K562 (cell line): ENCODE measurements around the gene LTBP1. TPM values are rescaled to one million over a fixed set of nuclear protein-coding genes. Genes with fewer than 3 reads are reported as not detected.
A peak's percentile ranks its signal among the peaks of the same experiment; 100 is the strongest.

Experiments
- AFF4 ChIP-seq: sonication (generic); formaldehyde crosslinking; IDR thresholded peaks from 2 replicates; pipeline ENCODE4 v1.8.0; 2023; ENCODE audit warnings: mild to moderate bottlenecking, missing genetic modification reagents
- CBX2 ChIP-seq: fragments of 200-600 bp; sonication (generic); IDR thresholded peaks from one replicate; pipeline ENCODE4 v1.6.1; 2012; ENCODE audit warnings: mild to moderate bottlenecking, low read length, inconsistent platforms; ENCODE audit not compliant: insufficient read depth, poor library complexity, severe bottlenecking
- DNMT1 ChIP-seq: fragments of 450-650 bp; IDR thresholded peaks from 2 replicates; pipeline ENCODE4 v1.6.1; 2016; ENCODE audit warnings: antibody characterized with exemption, mild to moderate bottlenecking
- FOS ChIP-seq: IDR thresholded peaks from 3 replicates; pipeline ENCODE4 v1.6.1; 2011; ENCODE audit not compliant: insufficient read length; ENCODE audit errors: extremely low read depth
- KAT2B ChIP-seq: IDR thresholded peaks from one replicate; pipeline ENCODE4 v1.6.1; 2012; ENCODE audit warnings: low read depth, mild to moderate bottlenecking, control low read depth, inconsistent platforms, low read length, moderate library complexity
- KDM1A ChIP-seq, 2 experiments: fragments of 450-650 bp; IDR thresholded peaks; 2 replicates each; pipeline ENCODE4 v1.6.1; 2016; ENCODE audit warnings: mild to moderate bottlenecking in 2 of 2
- MAX ChIP-seq: sonication (generic); formaldehyde crosslinking; IDR thresholded peaks from 2 replicates; pipeline ENCODE4 v1.9.0; 2022; ENCODE audit warnings: mild to moderate bottlenecking, missing genetic modification reagents
- MECOM ChIP-seq: fragments of 250-450 bp; sonication (Bioruptor Pico); IDR thresholded peaks from 2 replicates; pipeline ENCODE4 v1.8.0; 2022; ENCODE audit warnings: inconsistent platforms
- MEF2D ChIP-seq: conservative IDR thresholded peaks from 2 replicates; pipeline ENCODE4 v1.6.1; 2016; ENCODE audit warnings: low read depth, missing genetic modification characterization, missing compliant biosample characterization
- MLLT1 ChIP-seq, 2 experiments: fragments of 450-650 bp; IDR thresholded peaks; 2 replicates each; pipeline ENCODE4 v1.6.1; 2016
- MXI1 ChIP-seq: IDR thresholded peaks from 2 replicates; pipeline ENCODE4 v1.6.1; 2011; ENCODE audit warnings: low read depth, mild to moderate bottlenecking, improper control_type of control experiment, low read length
- NELFE ChIP-seq: IDR thresholded peaks from 2 replicates; pipeline ENCODE4 v1.6.1; 2011; ENCODE audit warnings: mild to moderate bottlenecking; ENCODE audit not compliant: insufficient read depth, insufficient read length
- NFIC ChIP-seq: fragments of 450-650 bp; IDR thresholded peaks from 2 replicates; pipeline ENCODE4 v1.6.1; 2017; ENCODE audit warnings: mild to moderate bottlenecking, inconsistent platforms
- PHF21A ChIP-seq: fragments of 450-650 bp; IDR thresholded peaks from 2 replicates; pipeline ENCODE4 v1.6.1; 2017; ENCODE audit warnings: low read depth, borderline replicate concordance
- RFX1 ChIP-seq: fragments of 450-650 bp; IDR thresholded peaks from 2 replicates; pipeline ENCODE4 v1.6.1; 2016; ENCODE audit warnings: mild to moderate bottlenecking, moderate library complexity
- SLC30A9 ChIP-seq: fragments of 250-450 bp; sonication (Bioruptor Pico); IDR thresholded peaks from 2 replicates; pipeline ENCODE4 v1.8.0; 2022; ENCODE audit warnings: mild to moderate bottlenecking, moderate library complexity
- SMAD1 ChIP-seq: fragments of 150-350 bp; IDR thresholded peaks from 2 replicates; pipeline ENCODE4 v1.6.1; 2014; ENCODE audit warnings: low read length, low read depth; ENCODE audit not compliant: partially characterized antibody
- SOX6 ChIP-seq: fragments of 450-650 bp; IDR thresholded peaks from 2 replicates; pipeline ENCODE4 v1.6.1; 2014; ENCODE audit warnings: mild to moderate bottlenecking
- SUPT5H ChIP-seq: fragments of 450-650 bp; IDR thresholded peaks from 2 replicates; pipeline ENCODE4 v1.6.1; 2016
- TCF7L2 ChIP-seq: fragments of 150-350 bp; IDR thresholded peaks from 2 replicates; pipeline ENCODE4 v1.6.1; 2016; ENCODE audit warnings: low read depth, mild to moderate bottlenecking, low read length, moderate library complexity
- TSC22D4 ChIP-seq: fragments of 450-650 bp; IDR thresholded peaks from 2 replicates; pipeline ENCODE4 v1.6.1; 2016; ENCODE audit warnings: missing genetic modification characterization, missing biosample characterization, control low read depth
- U2AF2 ChIP-seq: fragments of 200-400 bp; formaldehyde crosslinking; optimal IDR thresholded peaks from 2 replicates; pipeline ENCODE3; 2017; ENCODE audit warnings: low read depth, mild to moderate bottlenecking, low read length
- ZKSCAN3 ChIP-seq: fragments of 250-450 bp; sonication (Bioruptor Pico); IDR thresholded peaks from 2 replicates; pipeline ENCODE4 v1.4.0; 2020
- ZNF561 ChIP-seq: fragments of 450-650 bp; formaldehyde crosslinking; conservative IDR thresholded peaks from 2 replicates; pipeline ENCODE4 v1.4.0; 2020; ENCODE audit warnings: mild to moderate bottlenecking, moderate library complexity
- ZNF766 ChIP-seq: fragments of 200-800 bp; sonication (Bioruptor generic); conservative IDR thresholded peaks from 2 replicates; pipeline ENCODE4 v1.6.1; 2016; ENCODE audit warnings: missing genetic modification characterization, missing compliant biosample characterization
- polyA plus RNA-seq, 8 experiments: library from polyadenylated mRNA; depleted of rRNA in 4 of 8; stranded (reverse) in 5 of 8; unstranded in 3 of 8; fragments of >200 nt; fragmentation: Nextera tagmentation in 2 of 8; fragmentation: Illumina TruSeq in 1 of 8; extraction: Ambion mirVana in 2 of 8; extraction: Trizol in 1 of 8; gene quantifications; 2 replicates each; pipeline versions ENCODE4 v1.2.1 to v1.2.3, GENCODE V29; 2011 to 2014; ENCODE audit warnings: inconsistent platforms in 1 of 8, missing spikeins in 1 of 8
- total RNA-seq, 7 experiments: library from RNA; depleted of rRNA in 6 of 7; stranded (reverse); fragments of >200 nt in 6 of 7; fragmentation: Illumina TruSeq in 2 of 7; extraction: Trizol in 2 of 7; gene quantifications; 2 replicates each; pipeline versions ENCODE4 v1.2.1 to v1.2.3, GENCODE V29; 2011 to 2021; ENCODE audit warnings: low replicate concordance in 1 of 7

The LTBP1 gene
- total and polyA plus RNA-seq, 9 of the 15 experiments (the other 6 are each of a cell fraction or from before 2014, with no cell fraction given) = 3.6 to 16.4 (median 8.5) TPM

GRCh38 chr2:33122726-33123125 lies 176.0 kb downstream of the LTBP1 start (continued):
- TF ChIP-seq MLLT1 (IDR thresholded peaks at IDR 0.05) (peak in 1 of 2 experiments; percentile 58; a peak in 1 of 4 replicates), U2AF2 (no peak), SOX6 (peak; percentile 48; the same call in 1 of the 2 replicates), AFF4 (CRISPR knock-in tag) (no peak), FOS (no peak), CBX2 (no peak), ZNF766 (CRISPR knock-in tag) (0 out of 2 replicates have a peak, but pooled peaks have one; percentile 52), SLC30A9 (CRISPR knock-in tag) (no peak), TSC22D4 (no peak), NELFE (no peak), DNMT1 (no peak), ZKSCAN3 (no peak), KDM1A (IDR thresholded peaks at IDR 0.05) (peak; percentile 52 to 61; a peak in 3 of 4 replicates), MAX (CRISPR knock-in tag) (peak; percentile 50; the same call in 1 of the 2 replicates), SMAD1 (no peak), MECOM (no peak), NFIC (peak; percentile 79), KAT2B (no peak), TCF7L2 (no peak), RFX1 (no peak), PHF21A (no peak), MXI1 (no peak), ZNF561 (CRISPR knock-in tag) (no peak), SUPT5H (no peak), MEF2D (peak; percentile 62; the same call in 1 of the 2 replicates)
